ENCODE data around the gene TIMP1. TPM values are rescaled to one million over a fixed set of nuclear protein-coding genes. Genes with fewer than 3 reads are reported as not detected.
A peak's percentile ranks its signal among the peaks of the same experiment; 100 is the strongest.

TIMP1 gene
- 31.8 TPM for total RNA-seq

DNA sequence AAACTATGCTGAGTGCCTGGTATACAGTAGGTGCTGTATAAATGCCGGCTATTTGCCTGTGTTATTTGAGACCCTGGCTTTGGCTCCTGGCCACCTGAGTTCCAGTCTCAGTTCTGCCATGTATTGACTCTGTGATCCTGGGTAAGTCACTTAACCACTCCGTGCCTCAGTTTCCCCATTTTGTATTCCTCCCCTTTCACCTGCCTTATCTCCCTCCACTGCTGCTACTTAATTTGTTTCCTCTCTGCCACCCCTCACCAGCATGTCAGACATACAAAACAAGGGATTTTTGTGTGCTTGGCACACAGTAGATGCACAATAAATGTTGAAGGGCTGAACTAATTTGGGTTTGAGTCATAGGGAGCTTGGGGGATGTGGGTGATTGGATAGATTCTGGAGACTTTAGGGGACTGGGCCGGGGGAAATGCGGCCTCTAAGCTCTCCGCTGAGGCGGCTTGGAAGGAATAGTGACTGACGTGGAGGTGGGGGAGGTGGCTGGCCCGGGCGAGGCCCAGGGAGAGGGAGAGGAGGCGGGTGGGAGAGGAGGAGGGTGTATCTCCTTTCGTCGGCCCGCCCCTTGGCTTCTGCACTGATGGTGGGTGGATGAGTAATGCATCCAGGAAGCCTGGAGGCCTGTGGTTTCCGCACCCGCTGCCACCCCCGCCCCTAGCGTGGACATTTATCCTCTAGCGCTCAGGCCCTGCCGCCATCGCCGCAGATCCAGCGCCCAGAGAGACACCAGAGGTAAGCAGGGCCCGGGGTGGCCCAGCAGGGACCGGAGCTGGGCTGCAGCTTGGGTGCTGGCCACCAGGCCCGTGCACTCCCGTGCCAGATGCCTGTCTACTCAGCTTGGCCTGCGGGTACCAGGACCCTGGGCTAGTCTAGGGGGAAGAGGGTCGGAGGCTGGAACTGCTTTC lies at the start of gene TIMP1:
Gene TIMP1, plus strand, starts transcription at position 706 of the 917 bp plus-strand sequence. CDS start 980 bp downstream, outside the sequence.
- H3K27me3 ChIP-seq (ENCODE audit: control insufficient read depth in 3 of 3, insufficient read depth in 3 of 3, low read length in 3 of 3), result peaks cover 0 to 3% (median 0%) of the 10 kb centered on the region in 3 donors
- peaks cover 0 to 15% (median 0%) of the 10 kb centered on the region in 3 donors for H3K4me1 ChIP-seq (ENCODE audit: control insufficient read depth in 3 of 3, insufficient read depth in 3 of 3, low read length in 3 of 3)
- H3K4me3 ChIP-seq (ENCODE audit: low read length in 3 of 3), result peak within 1 kb of the TSS; percentile 49 to 60 (median 50)
- H3K36me3 ChIP-seq (ENCODE audit: control insufficient read depth in 3 of 3, insufficient read depth in 3 of 3, low read length in 3 of 3), result no peaks in the 10 kb centered on the region
- peak within 1 kb of the TSS; percentile 61 to 69 (median 62) for H3K9ac ChIP-seq (ENCODE audit: low read depth in 1 of 3, low read length in 3 of 3)
- no peaks in the 10 kb centered on the region for H3K9me3 ChIP-seq (ENCODE audit: control insufficient read depth in 3 of 3, low read length in 3 of 3)
- peak within 1 kb of the TSS; percentile 68 for H3K27ac ChIP-seq (ENCODE audit: low read depth, low read length)

DNA sequence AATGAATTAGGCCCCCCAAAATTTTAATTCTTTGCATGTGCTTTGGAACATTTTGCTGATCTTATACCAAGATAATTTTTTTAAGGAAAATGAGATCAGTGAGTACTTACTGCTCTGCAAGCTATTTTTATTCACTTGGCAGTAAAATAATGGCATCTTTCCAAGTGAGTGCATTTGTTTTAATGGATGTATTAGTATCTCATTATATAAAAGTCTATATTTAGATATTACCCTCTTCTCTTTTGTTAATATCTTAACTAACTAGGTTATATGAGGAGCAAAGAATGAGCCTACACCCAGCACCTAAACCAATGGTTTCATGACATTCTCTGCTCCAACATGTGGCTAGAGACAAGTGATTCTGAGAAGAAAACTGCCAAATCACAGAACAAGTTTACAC lies 42.4 kb upstream of the TIMP1 start:
- H3K4me3 ChIP-seq (ENCODE audit: low read length in 3 of 3), result no peak overlapping the region
- no peak overlapping the region for H3K9ac ChIP-seq (ENCODE audit: low read depth in 1 of 3, low read length in 3 of 3)
- H3K4me1 ChIP-seq (ENCODE audit: control insufficient read depth in 3 of 3, insufficient read depth in 3 of 3, low read length in 3 of 3), result peaks cover 3 to 5% (median 4%) of the 10 kb centered on the region in 3 donors
- peak overlapping the region; percentile 79 for H3K27ac ChIP-seq (ENCODE audit: low read depth, low read length)
- no peaks in the 10 kb centered on the region for H3K36me3 ChIP-seq (ENCODE audit: control insufficient read depth in 3 of 3, insufficient read depth in 3 of 3, low read length in 3 of 3)
- H3K9me3 ChIP-seq (ENCODE audit: control insufficient read depth in 3 of 3, low read length in 3 of 3), result peaks cover 0 to 2% (median 0%) of the 10 kb centered on the region in 3 donors
- H3K27me3 ChIP-seq (ENCODE audit: control insufficient read depth in 3 of 3, insufficient read depth in 3 of 3, low read length in 3 of 3), result no peaks in the 10 kb centered on the region

DNA sequence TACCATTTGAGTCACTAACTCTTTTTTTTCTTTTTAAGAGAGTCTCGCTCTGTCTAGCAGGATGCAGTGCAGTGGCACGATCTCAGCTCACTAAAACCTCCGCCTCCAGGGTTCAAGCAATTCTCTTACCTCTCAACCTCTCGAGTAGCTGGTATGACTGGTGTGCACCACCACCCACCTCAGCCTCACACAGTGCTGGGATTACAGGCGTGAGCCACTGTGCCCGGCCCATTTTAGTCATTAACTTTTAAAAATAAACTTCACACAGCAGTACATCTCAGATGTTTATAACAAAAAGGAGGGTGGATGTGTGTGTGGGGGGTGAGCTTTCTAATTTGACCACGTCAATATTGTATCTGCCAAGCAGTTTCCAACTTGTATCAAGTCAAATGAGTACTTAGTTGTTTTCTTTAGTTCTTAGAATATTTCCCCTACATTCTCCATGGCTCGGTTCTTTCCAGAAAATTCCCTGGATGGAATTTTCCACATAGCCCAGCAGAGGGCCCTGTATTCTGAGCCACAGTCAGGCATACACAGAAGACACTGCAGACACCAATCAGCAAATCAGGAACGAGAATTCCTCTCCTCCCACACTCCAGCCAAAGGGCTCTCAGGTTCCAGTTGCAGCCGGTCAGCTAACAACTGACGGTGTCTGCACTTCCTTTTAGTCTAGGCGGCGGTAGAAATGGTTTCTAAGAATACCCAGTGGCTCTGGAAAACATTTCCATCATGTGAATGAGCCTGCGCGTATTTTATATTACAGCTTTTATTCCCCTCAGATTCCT lies 41.3 kb upstream of the TIMP1 start:
- H3K9me3 ChIP-seq (ENCODE audit: control insufficient read depth in 3 of 3, low read length in 3 of 3), result peaks cover 0 to 2% (median 0%) of the 10 kb centered on the region in 3 donors
- peak overlapping the region; percentile 83 for H3K27ac ChIP-seq (ENCODE audit: low read depth, low read length)
- H3K4me3 ChIP-seq (ENCODE audit: low read length in 3 of 3), result peak overlapping the region in 2 of 3 donors; percentile 13 to 14
- H3K9ac ChIP-seq (ENCODE audit: low read depth in 1 of 3, low read length in 3 of 3), result peak overlapping the region in 1 of 3 donors; percentile 28
- peaks cover 3 to 5% (median 4%) of the 10 kb centered on the region in 3 donors for H3K4me1 ChIP-seq (ENCODE audit: control insufficient read depth in 3 of 3, insufficient read depth in 3 of 3, low read length in 3 of 3)
- H3K36me3 ChIP-seq (ENCODE audit: control insufficient read depth in 3 of 3, insufficient read depth in 3 of 3, low read length in 3 of 3), result no peaks in the 10 kb centered on the region
- H3K27me3 ChIP-seq (ENCODE audit: control insufficient read depth in 3 of 3, insufficient read depth in 3 of 3, low read length in 3 of 3), result no peaks in the 10 kb centered on the region

DNA sequence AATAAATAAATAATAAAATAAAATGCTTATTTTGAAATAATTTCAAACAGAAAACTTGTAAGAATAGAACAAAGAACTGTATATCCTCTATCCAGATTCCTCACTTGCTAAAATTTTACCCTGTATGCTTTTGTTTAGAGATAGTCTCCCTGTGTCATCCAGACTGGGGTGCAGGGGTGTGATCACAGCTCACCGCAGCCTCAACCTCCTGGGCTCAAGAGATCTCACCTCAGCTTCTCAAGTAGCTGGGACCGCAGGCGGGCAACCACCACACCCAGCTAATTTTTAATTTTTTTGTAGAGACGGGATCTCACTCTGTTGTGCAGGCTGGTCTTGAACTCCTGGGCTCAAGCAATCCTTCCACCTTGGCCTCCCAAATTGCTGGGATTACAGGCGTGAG lies 38.7 kb upstream of the TIMP1 start:
- H3K9me3 ChIP-seq (ENCODE audit: control insufficient read depth in 3 of 3, low read length in 3 of 3), result no peaks in the 10 kb centered on the region
- no peak overlapping the region for H3K9ac ChIP-seq (ENCODE audit: low read depth in 1 of 3, low read length in 3 of 3)
- no peaks in the 10 kb centered on the region for H3K27me3 ChIP-seq (ENCODE audit: control insufficient read depth in 3 of 3, insufficient read depth in 3 of 3, low read length in 3 of 3)
- H3K4me1 ChIP-seq (ENCODE audit: control insufficient read depth in 3 of 3, insufficient read depth in 3 of 3, low read length in 3 of 3), result peaks cover 3 to 5% (median 4%) of the 10 kb centered on the region in 3 donors
- no peak overlapping the region for H3K27ac ChIP-seq (ENCODE audit: low read depth, low read length)
- H3K4me3 ChIP-seq (ENCODE audit: low read length in 3 of 3), result no peak overlapping the region
- H3K36me3 ChIP-seq (ENCODE audit: control insufficient read depth in 3 of 3, insufficient read depth in 3 of 3, low read length in 3 of 3), result no peaks in the 10 kb centered on the region

DNA sequence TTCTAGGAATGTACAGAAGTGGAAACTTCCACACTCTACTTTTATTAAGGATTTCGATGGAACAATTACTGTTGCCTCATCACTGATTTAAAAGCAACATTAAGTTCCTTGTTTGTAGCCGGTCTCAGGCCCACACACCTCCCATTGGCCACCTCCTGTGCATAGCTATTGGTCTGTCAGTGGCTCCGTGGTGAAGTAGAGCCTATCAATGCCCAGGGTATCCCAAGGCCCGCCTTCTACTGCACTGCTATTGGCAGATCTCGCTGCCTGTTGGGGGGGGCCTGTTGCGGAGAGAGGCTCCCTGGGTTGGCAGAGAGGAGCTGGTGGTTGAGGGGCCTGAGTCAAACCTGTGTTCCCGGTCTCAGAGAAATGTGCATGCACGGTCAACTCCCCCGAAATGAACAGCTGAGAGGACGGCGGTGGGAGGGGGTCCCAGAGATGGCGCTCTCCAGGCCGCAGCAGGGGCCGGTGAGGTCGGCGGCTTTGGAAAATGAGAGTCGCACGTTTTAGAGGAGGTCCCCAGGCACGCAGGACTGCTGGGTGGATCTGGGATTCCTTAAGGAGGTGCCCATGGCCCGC lies 26.1 kb upstream of the TIMP1 start:
- H3K27ac ChIP-seq (ENCODE audit: low read depth, low read length), result peak overlapping the region; percentile 89
- no peaks in the 10 kb centered on the region for H3K36me3 ChIP-seq (ENCODE audit: control insufficient read depth in 3 of 3, insufficient read depth in 3 of 3, low read length in 3 of 3)
- peak overlapping the region; percentile 75 to 91 (median 81) for H3K9ac ChIP-seq (ENCODE audit: low read depth in 1 of 3, low read length in 3 of 3)
- no peaks in the 10 kb centered on the region for H3K27me3 ChIP-seq (ENCODE audit: control insufficient read depth in 3 of 3, insufficient read depth in 3 of 3, low read length in 3 of 3)
- no peaks in the 10 kb centered on the region for H3K9me3 ChIP-seq (ENCODE audit: control insufficient read depth in 3 of 3, low read length in 3 of 3)
- H3K4me1 ChIP-seq (ENCODE audit: control insufficient read depth in 3 of 3, insufficient read depth in 3 of 3, low read length in 3 of 3), result peaks cover 0 to 5% (median 3%) of the 10 kb centered on the region in 3 donors
- H3K4me3 ChIP-seq (ENCODE audit: low read length in 3 of 3), result peak overlapping the region; percentile 63 to 73 (median 73)

DNA sequence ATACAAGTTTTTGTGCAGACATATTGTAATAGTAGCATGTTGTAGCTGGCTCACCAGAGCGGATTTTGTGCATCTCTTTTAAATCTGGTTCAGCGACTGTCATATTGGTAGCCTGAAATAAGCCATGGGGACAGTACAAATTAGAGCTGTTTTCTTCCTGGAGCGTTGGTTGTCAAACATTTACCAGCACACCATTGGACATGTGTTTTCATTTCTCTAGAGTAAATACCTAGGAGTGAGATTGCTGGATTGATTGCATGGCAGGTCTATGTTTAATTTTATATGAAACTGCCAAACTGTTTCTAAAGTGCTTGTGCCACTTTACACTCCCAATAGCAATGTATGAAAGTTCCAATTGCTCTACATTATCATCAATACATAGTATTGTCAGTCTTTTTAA lies 23.8 kb upstream of the TIMP1 start:
- peaks cover 4 to 18% (median 13%) of the 10 kb centered on the region in 3 donors for H3K4me1 ChIP-seq (ENCODE audit: control insufficient read depth in 3 of 3, insufficient read depth in 3 of 3, low read length in 3 of 3)
- H3K9me3 ChIP-seq (ENCODE audit: control insufficient read depth in 3 of 3, low read length in 3 of 3), result no peaks in the 10 kb centered on the region
- peaks cover 5 to 8% (median 6%) of the 10 kb centered on the region in 3 donors for H3K36me3 ChIP-seq (ENCODE audit: control insufficient read depth in 3 of 3, insufficient read depth in 3 of 3, low read length in 3 of 3)
- H3K9ac ChIP-seq (ENCODE audit: low read depth in 1 of 3, low read length in 3 of 3), result no peak overlapping the region
- H3K27me3 ChIP-seq (ENCODE audit: control insufficient read depth in 3 of 3, insufficient read depth in 3 of 3, low read length in 3 of 3), result no peaks in the 10 kb centered on the region
- no peak overlapping the region for H3K4me3 ChIP-seq (ENCODE audit: low read length in 3 of 3)
- H3K27ac ChIP-seq (ENCODE audit: low read depth, low read length), result no peak overlapping the region

DNA sequence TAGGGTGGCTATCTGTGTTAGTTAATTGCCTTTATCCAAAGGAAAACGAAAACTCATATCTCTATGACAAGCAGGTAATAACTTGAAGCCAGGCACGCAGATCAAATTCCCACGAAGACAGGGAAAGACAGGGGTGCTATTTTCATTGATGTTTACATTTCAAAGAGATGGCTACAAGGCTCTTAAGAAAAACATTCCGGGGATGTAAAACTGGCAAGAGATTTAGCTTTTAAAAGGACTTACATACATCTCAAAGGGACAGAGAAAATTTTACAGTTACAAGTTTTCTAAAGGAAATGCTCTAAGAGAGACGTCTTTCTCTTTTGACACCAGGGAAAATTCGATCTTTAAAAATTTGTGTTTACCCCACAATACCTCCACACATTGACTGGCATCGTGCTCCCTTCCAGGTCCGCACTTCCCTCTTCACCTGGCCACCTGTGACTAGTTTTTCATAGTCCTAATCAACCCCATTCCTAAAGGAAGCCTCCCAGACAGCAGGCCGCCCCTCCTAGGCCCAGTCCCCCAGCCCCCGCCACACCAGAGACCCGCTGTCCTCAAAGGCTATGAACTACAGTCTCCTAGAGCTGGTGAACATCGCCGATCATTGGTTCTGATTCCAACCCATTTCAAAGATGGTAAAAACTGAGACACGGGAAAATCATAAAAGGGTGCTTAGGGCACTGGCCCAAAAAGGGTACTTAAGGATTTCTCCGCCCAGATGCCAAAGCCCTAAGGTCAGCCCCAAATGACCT lies 21.9 kb upstream of the TIMP1 start:
- no peaks in the 10 kb centered on the region for H3K27me3 ChIP-seq (ENCODE audit: control insufficient read depth in 3 of 3, insufficient read depth in 3 of 3, low read length in 3 of 3)
- peak overlapping the region; percentile 78 to 89 (median 83) for H3K9ac ChIP-seq (ENCODE audit: low read depth in 1 of 3, low read length in 3 of 3)
- H3K9me3 ChIP-seq (ENCODE audit: control insufficient read depth in 3 of 3, low read length in 3 of 3), result no peaks in the 10 kb centered on the region
- peaks cover 6 to 24% (median 15%) of the 10 kb centered on the region in 3 donors for H3K4me1 ChIP-seq (ENCODE audit: control insufficient read depth in 3 of 3, insufficient read depth in 3 of 3, low read length in 3 of 3)
- peak overlapping the region; percentile 95 for H3K27ac ChIP-seq (ENCODE audit: low read depth, low read length)
- H3K4me3 ChIP-seq (ENCODE audit: low read length in 3 of 3), result peak overlapping the region; percentile 82 to 89 (median 83)
- peaks cover 7 to 24% (median 20%) of the 10 kb centered on the region in 3 donors for H3K36me3 ChIP-seq (ENCODE audit: control insufficient read depth in 3 of 3, insufficient read depth in 3 of 3, low read length in 3 of 3)

DNA sequence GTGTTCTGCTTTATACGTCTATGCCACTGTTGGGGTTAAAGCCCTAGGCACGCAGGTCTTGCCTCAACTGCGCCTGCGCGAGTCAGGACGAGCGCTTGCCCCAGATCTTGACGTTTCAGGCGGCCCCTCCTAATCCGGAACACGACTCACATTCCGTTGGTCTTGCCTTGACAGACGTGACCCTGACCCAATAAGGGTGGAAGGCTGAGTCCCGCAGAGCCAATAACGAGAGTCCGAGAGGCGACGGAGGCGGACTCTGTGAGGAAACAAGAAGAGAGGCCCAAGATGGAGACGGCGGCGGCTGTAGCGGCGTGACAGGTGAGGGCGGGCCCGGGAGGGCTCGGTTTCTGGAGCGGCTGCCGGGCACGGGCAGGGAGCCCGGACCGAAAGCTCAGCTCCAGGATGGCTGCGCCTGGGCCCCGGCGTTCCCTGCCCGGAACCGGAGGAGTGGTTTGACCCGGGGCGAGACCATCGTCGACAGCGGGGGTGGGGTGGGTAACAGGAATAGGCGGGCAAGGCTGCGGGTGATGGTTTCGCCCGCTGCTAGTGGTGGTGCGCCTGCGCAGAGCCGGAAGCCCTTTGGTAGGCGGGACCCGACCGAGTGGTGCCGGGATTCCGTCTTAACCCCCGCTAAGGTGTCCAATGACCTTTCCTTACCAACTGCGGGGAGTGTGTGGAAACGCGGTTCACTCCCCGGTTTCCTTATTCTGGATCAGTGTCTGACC lies 21.1 kb upstream of the TIMP1 start, which contains the start of gene ARAF:
Gene ARAF, plus strand, starts transcription at position 272 of the 725 bp plus-strand sequence. CDS start 1,763 bp downstream, outside the sequence.
- Histone ChIP-seq H3K9me3 (ENCODE audit: control insufficient read depth in 3 of 3, low read length in 3 of 3) (no peaks in the 10 kb centered on the region), H3K4me3 (ENCODE audit: low read length in 3 of 3) (peak within 1 kb of the TSS; percentile 82 to 89 (median 83)), H3K27ac (ENCODE audit: low read depth, low read length) (peak within 1 kb of the TSS; percentile 95), H3K4me1 (ENCODE audit: control insufficient read depth in 3 of 3, insufficient read depth in 3 of 3, low read length in 3 of 3) (peaks cover 6 to 24% (median 15%) of the 10 kb centered on the region in 3 donors), H3K27me3 (ENCODE audit: control insufficient read depth in 3 of 3, insufficient read depth in 3 of 3, low read length in 3 of 3) (no peaks in the 10 kb centered on the region), H3K9ac (ENCODE audit: low read depth in 1 of 3, low read length in 3 of 3) (peak within 1 kb of the TSS; percentile 78 to 89 (median 87)), H3K36me3 (ENCODE audit: control insufficient read depth in 3 of 3, insufficient read depth in 3 of 3, low read length in 3 of 3) (peaks cover 7 to 25% (median 21%) of the 10 kb centered on the region in 3 donors)
